Mesendoderm (in vitro differentiated cells): Measurements from ENCODE around the gene PLBD2.

Experiments used
- DNase-seq: peaks from one replicate; pipeline ENCODE4 v3.0.0; 2013
- H2AK5ac ChIP-seq: 2 replicates; pipeline ENCODE4 v1.6.1; 2013; ENCODE audit warnings: low read length, inconsistent platforms
- H2BK120ac ChIP-seq: 2 replicates; pipeline ENCODE4 v1.6.1; 2013; ENCODE audit warnings: low read depth, mild to moderate bottlenecking, low read length, moderate library complexity, mixed read lengths
- H2BK15ac ChIP-seq: replicated peaks from 2 replicates; pipeline ENCODE4 v1.6.1; 2013; ENCODE audit warnings: low read depth, mild to moderate bottlenecking, moderate library complexity
- H2BK5ac ChIP-seq: 2 replicates; pipeline ENCODE4 v1.6.1; 2013; ENCODE audit warnings: low read length, inconsistent platforms
- H3K18ac ChIP-seq: 2 replicates; pipeline ENCODE4 v1.6.1; 2013; ENCODE audit warnings: mild to moderate bottlenecking, low read length, mixed read lengths
- H3K23ac ChIP-seq: one replicate; pipeline ENCODE4 v1.6.1; 2013; ENCODE audit warnings: low read length
- H3K27ac ChIP-seq: 2 replicates; pipeline ENCODE4 v1.5.1; 2013; ENCODE audit warnings: low read depth, mild to moderate bottlenecking, inconsistent platforms, low read length, moderate library complexity
- H3K27me3 ChIP-seq: 2 replicates; pipeline ENCODE4 v1.6.1; 2013; ENCODE audit warnings: low read length, control low read depth, mild to moderate bottlenecking, inconsistent platforms; ENCODE audit not compliant: insufficient read depth, poor library complexity
- H3K36me3 ChIP-seq: 2 replicates; pipeline ENCODE4 v1.6.1; 2013; ENCODE audit warnings: low read length, inconsistent platforms; ENCODE audit not compliant: control insufficient read depth, insufficient read depth
- H3K4ac ChIP-seq: one replicate; pipeline ENCODE4 v1.6.1; 2013; ENCODE audit warnings: low read depth, mild to moderate bottlenecking, low read length, moderate library complexity
- H3K4me1 ChIP-seq: 2 replicates; pipeline ENCODE4 v1.6.1; 2013; ENCODE audit warnings: low read depth, low read length, inconsistent platforms; ENCODE audit not compliant: control insufficient read depth
- H3K4me2 ChIP-seq: 2 replicates; pipeline ENCODE4 v1.6.1; 2013; ENCODE audit warnings: low read length
- H3K4me3 ChIP-seq: 2 replicates; pipeline ENCODE4 v1.5.1; 2013; ENCODE audit warnings: mild to moderate bottlenecking, low read length
- H3K56ac ChIP-seq: one replicate; pipeline ENCODE4 v1.6.1; 2013; ENCODE audit warnings: low read length
- H3K79me1 ChIP-seq: 2 replicates; pipeline ENCODE4 v1.6.1; 2013; ENCODE audit warnings: low read length, inconsistent platforms
- H3K79me2 ChIP-seq: 2 replicates; pipeline ENCODE4 v1.6.1; 2013; ENCODE audit warnings: mild to moderate bottlenecking, low read length; ENCODE audit not compliant: control insufficient read depth, insufficient read depth
- H3K9ac ChIP-seq: 2 replicates; pipeline ENCODE4 v1.6.1; 2013; ENCODE audit warnings: low read length, inconsistent platforms
- H4K5ac ChIP-seq: one replicate; pipeline ENCODE4 v1.6.1; 2013; ENCODE audit warnings: low read length
- H4K8ac ChIP-seq: one replicate; pipeline ENCODE4 v1.6.1; 2013; ENCODE audit warnings: low read depth, mild to moderate bottlenecking, control low read depth, low read length, moderate library complexity
- WGBS: extraction: QIAGEN DNeasy Blood & Tissue Kit; methylation state at CpG from one replicate; pipeline ENCODE4 v1.1.7; 2013; ENCODE audit warnings: low lambda C conversion rate, missing lambda C conversion rate; ENCODE audit not compliant: insufficient coverage; ENCODE audit errors: extremely low coverage; 5-methylcytosine and 5-hydroxymethylcytosine counted together

The PLBD2 gene

GRCh38 chr12:113391145-113391544 lies 32.8 kb downstream of the PLBD2 start:
- H4K8ac ChIP-seq = no peak overlapping the region
- H3K56ac ChIP-seq = no peak overlapping the region
- H2BK120ac ChIP-seq = no peak overlapping the region
- H3K18ac ChIP-seq = no peak overlapping the region
- H4K5ac ChIP-seq = no peak overlapping the region
- H3K4me1 ChIP-seq = no peaks in the 10 kb centered on the region
- no peak overlapping the region for H2BK5ac ChIP-seq
- no peak overlapping the region for H2AK5ac ChIP-seq
- H3K4ac ChIP-seq = no peak overlapping the region
- no peaks in the 10 kb centered on the region for H3K79me2 ChIP-seq
- no peak overlapping the region for H2BK15ac ChIP-seq
- no peak overlapping the region for H3K4me2 ChIP-seq
- no peak overlapping the region for H3K9ac ChIP-seq
- H3K27me3 ChIP-seq = no peaks in the 10 kb centered on the region
- no peak overlapping the region for H3K27ac ChIP-seq
- no CpG with 5 or more reads among the region's 3 CpGs for WGBS
- H3K79me1 ChIP-seq = no peaks in the 10 kb centered on the region
- no peak overlapping the region for H3K4me3 ChIP-seq
- DNase-seq = no peak
- no peaks in the 10 kb centered on the region for H3K36me3 ChIP-seq
- H3K23ac ChIP-seq = no peak overlapping the region

- no peak for DNase-seq
- H3K27me3 ChIP-seq = no peaks in the 10 kb centered on the region
- no peak overlapping the region for H3K27ac ChIP-seq
- no peak overlapping the region for H4K8ac ChIP-seq
- H3K56ac ChIP-seq = no peak overlapping the region
- no peak overlapping the region for H3K23ac ChIP-seq
- no peak overlapping the region for H4K5ac ChIP-seq
- no peaks in the 10 kb centered on the region for H3K36me3 ChIP-seq
- H3K4me1 ChIP-seq = no peaks in the 10 kb centered on the region
- no peak overlapping the region for H3K4ac ChIP-seq
- H2BK5ac ChIP-seq = no peak overlapping the region
- H3K4me3 ChIP-seq = no peak overlapping the region
- H3K18ac ChIP-seq = no peak overlapping the region
- H2AK5ac ChIP-seq = no peak overlapping the region
- no peak overlapping the region for H2BK120ac ChIP-seq
- H3K79me1 ChIP-seq = no peaks in the 10 kb centered on the region
- H3K79me2 ChIP-seq = no peaks in the 10 kb centered on the region
- no CpG with 5 or more reads among the region's 9 CpGs for WGBS
- H2BK15ac ChIP-seq = no peak overlapping the region
- no peak overlapping the region for H3K4me2 ChIP-seq
- no peak overlapping the region for H3K9ac ChIP-seq
These were observed 33.4 kb downstream of the PLBD2 start for GRCh38 chr12:113391650-113392337.

DNA sequence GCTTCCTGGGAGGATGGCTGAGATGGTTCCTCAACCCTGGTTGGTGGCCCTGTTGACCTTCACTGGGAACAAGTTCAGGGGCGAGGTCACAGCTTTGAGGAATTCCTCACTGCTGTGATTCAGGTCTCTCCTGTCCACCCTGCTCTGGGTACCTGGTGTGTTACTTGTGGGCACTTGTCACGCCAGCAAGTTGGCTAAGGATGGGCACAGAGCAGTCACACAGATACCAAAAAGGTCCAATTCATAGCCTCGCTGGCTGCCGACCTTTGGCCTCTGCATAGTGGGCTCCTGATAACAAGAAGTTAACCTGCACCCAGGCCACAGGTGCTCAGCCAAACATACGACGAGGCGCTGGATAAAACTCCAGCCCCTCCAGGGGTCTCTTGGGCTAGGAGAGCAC lies 34.1 kb downstream of the PLBD2 start:
- Histone ChIP-seq H4K5ac (no peak overlapping the region), H2BK120ac (no peak overlapping the region), H3K79me2 (no peaks in the 10 kb centered on the region), H2BK5ac (no peak overlapping the region), H3K36me3 (no peaks in the 10 kb centered on the region), H3K4me1 (no peaks in the 10 kb centered on the region), H3K27me3 (no peaks in the 10 kb centered on the region), H3K23ac (no peak overlapping the region), H3K56ac (no peak overlapping the region), H2BK15ac (no peak overlapping the region), H3K4ac (no peak overlapping the region), H3K9ac (no peak overlapping the region), H2AK5ac (no peak overlapping the region), H3K18ac (no peak overlapping the region), H4K8ac (no peak overlapping the region), H3K27ac (no peak overlapping the region), H3K4me3 (no peak overlapping the region), H3K4me2 (no peak overlapping the region), H3K79me1 (no peaks in the 10 kb centered on the region)
- DNase-seq = no peak
- WGBS = no CpG with 5 or more reads among the region's 7 CpGs

GRCh38 chr12:113392988-113393579 lies 34.7 kb downstream of the PLBD2 start:
- Histone ChIP-seq H2AK5ac (no peak overlapping the region), H2BK15ac (no peak overlapping the region), H3K27me3 (no peaks in the 10 kb centered on the region), H3K23ac (no peak overlapping the region), H3K9ac (no peak overlapping the region), H2BK5ac (no peak overlapping the region), H2BK120ac (no peak overlapping the region), H3K56ac (no peak overlapping the region), H3K4ac (no peak overlapping the region), H3K36me3 (no peaks in the 10 kb centered on the region), H3K79me1 (no peaks in the 10 kb centered on the region), H3K4me2 (no peak overlapping the region), H3K4me3 (no peak overlapping the region), H3K79me2 (no peaks in the 10 kb centered on the region), H4K8ac (no peak overlapping the region), H4K5ac (no peak overlapping the region), H3K27ac (no peak overlapping the region), H3K4me1 (no peaks in the 10 kb centered on the region), H3K18ac (no peak overlapping the region)
- no CpG with 5 or more reads among the region's 17 CpGs for WGBS
- peak; percentile 92 for DNase-seq

DNA sequence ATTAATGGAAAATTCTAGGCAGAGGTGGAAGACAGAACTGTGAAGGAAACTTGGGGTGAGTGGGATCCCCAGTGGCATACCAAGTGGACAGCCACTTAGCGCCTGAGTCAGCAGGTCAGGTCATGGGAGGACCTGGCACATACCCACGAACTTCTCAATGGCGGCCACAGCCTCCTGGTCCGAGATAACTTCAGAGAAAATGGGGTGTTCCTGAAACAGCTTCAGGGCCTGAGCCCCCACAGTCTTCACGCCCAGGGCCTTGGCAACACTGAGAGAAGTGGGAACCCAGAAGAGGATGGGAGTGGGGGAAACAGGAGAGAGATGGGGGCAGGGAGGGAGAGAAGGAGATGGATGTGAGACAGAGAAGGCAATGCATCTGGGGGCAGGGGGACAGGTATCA lies 35.4 kb downstream of the PLBD2 start:
- Histone ChIP-seq H4K8ac (no peak overlapping the region), H3K56ac (no peak overlapping the region), H3K4me1 (no peaks in the 10 kb centered on the region), H3K36me3 (no peaks in the 10 kb centered on the region), H2AK5ac (no peak overlapping the region), H3K79me1 (no peaks in the 10 kb centered on the region), H3K27me3 (no peaks in the 10 kb centered on the region), H3K27ac (no peak overlapping the region), H2BK120ac (no peak overlapping the region), H3K18ac (no peak overlapping the region), H3K4me3 (no peak overlapping the region), H3K79me2 (no peaks in the 10 kb centered on the region), H2BK5ac (no peak overlapping the region), H3K4ac (no peak overlapping the region), H3K23ac (no peak overlapping the region), H3K9ac (no peak overlapping the region), H3K4me2 (no peak overlapping the region), H2BK15ac (no peak overlapping the region), H4K5ac (no peak overlapping the region)
- WGBS = no CpG with 5 or more reads among the region's 5 CpGs
- no peak for DNase-seq

DNA sequence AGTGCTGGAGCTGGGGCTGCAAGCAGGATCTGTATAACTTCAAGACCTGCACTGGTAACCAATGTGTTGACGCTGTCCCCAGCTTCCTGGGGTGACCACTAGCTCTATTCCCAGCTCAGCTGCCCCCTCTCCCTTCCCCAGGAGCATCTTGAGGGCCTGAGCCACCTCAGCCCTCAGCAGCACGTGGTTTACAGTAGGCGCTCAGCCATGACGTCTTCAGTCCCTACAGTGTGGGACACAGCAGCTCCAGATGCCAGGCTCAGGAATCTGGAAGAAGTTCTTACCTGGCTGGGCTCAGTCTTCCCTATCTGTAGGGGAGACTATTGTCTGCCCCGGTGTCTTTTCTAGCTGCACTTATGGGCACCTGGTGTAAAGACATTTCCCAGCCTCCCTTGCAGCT lies 36.7 kb downstream of the PLBD2 start:
- WGBS = no CpG with 5 or more reads among the region's 5 CpGs
- Histone ChIP-seq H4K8ac (no peak overlapping the region), H3K79me2 (no peaks in the 10 kb centered on the region), H4K5ac (no peak overlapping the region), H2BK120ac (no peak overlapping the region), H3K4me2 (no peak overlapping the region), H3K27ac (no peak overlapping the region), H3K23ac (no peak overlapping the region), H3K79me1 (no peaks in the 10 kb centered on the region), H3K36me3 (no peaks in the 10 kb centered on the region), H2BK15ac (no peak overlapping the region), H2AK5ac (no peak overlapping the region), H3K4ac (no peak overlapping the region), H3K9ac (no peak overlapping the region), H3K27me3 (no peaks in the 10 kb centered on the region), H3K4me3 (no peak overlapping the region), H2BK5ac (no peak overlapping the region), H3K18ac (no peak overlapping the region), H3K56ac (no peak overlapping the region), H3K4me1 (no peaks in the 10 kb centered on the region)
- DNase-seq = no peak
